ENCODE data around the gene MED22.
"Not testable (repeated sequence)": the region's sequence is repeated elsewhere in the genome, so short reads cannot be mapped to it uniquely, and the experiment has no call there.

MED22 gene

DNA sequence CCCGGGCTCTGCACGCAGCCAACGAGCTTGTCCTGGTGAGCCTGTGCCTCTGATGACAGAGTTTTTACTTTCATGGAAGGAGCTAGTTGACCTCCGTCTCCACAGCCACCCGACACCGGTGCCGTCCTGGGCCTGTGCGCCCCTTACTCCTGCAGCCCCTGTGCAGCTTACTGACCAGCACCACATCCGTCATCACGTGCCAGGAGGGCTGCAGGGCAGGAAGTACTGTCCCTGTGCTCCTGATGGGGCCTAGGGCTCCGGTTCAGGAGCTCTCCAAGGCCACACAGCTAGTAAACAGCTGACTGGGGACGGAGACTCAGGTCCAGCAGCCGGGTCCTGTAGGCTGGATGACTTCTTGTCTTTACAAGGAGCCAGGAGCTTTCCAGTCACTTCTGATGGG, 38.4 kb upstream of the MED22 start:
- H3K9ac ChIP-seq (ENCODE audit: low read length), result no peak overlapping the region
- H3K4me1 ChIP-seq (ENCODE audit: control insufficient read depth, low read depth, low read length), result no peaks in the 10 kb centered on the region
- no peak overlapping the region for H3K27ac ChIP-seq (ENCODE audit: low read length)
- no peaks in the 10 kb centered on the region for H3K27me3 ChIP-seq (ENCODE audit: control insufficient read depth, insufficient read depth, low read length)
- H3K9me3 ChIP-seq (ENCODE audit: control insufficient read depth, low read depth, low read length), result no peaks in the 10 kb centered on the region
- no peak overlapping the region for H3K4me3 ChIP-seq (ENCODE audit: low read length)
- H3K36me3 ChIP-seq (ENCODE audit: control insufficient read depth, low read depth, low read length), result no peaks in the 10 kb centered on the region

DNA sequence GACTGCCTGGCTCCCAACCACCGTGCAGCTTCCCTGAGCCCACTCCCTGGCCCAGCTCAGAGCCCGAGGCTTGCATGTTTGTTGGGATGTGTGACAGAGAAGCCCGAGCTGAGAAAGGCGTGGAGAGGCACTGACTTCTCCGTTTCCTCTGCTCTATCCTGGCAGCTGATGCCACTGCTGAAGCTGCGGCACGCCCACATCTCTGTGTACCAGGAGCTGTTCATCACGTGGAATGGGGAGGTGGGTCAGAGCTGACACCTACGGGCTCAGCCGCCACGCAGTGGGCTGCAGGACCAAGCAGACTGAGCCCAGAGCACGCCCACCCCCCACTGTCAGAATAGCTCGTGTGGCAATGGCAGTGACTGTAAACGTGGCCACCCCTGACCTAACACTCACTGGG, 37.5 kb upstream of the MED22 start:
- H3K36me3 ChIP-seq (ENCODE audit: control insufficient read depth, low read depth, low read length), result no peaks in the 10 kb centered on the region
- no peak overlapping the region for H3K9ac ChIP-seq (ENCODE audit: low read length)
- no peaks in the 10 kb centered on the region for H3K4me1 ChIP-seq (ENCODE audit: control insufficient read depth, low read depth, low read length)
- H3K27me3 ChIP-seq (ENCODE audit: control insufficient read depth, insufficient read depth, low read length), result no peaks in the 10 kb centered on the region
- H3K9me3 ChIP-seq (ENCODE audit: control insufficient read depth, low read depth, low read length), result no peaks in the 10 kb centered on the region
- no peak overlapping the region for H3K27ac ChIP-seq (ENCODE audit: low read length)
- no peak overlapping the region for H3K4me3 ChIP-seq (ENCODE audit: low read length)

DNA sequence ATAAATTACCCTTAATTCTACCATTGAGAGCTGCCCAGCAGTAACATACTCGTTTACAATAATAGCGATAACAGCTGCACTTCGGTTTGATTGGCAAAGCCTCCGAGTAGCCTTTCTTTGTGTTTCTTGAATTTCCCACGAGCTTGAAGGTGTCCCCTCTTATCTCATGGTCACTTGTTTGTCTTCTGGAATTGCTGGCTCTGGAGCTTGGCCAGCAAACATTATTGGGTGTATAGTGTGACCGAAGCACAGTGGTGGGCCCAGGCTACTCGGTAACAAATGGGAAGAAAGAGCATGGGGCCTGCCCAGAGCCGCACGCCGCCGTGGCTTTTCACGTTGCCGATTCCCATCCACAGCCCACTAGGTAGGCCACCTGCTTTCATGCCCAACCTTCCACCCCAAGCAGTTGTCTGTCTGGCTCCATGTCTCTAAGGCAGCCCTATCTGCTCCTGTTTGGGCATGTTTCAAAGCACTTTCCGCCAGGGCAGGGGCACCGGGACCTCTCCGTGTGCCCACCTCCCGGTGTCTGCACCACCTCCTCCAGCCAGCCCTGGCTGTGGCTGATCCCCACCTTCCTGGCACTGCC, 36.9 kb upstream of the MED22 start:
- H3K4me1 ChIP-seq (ENCODE audit: control insufficient read depth, low read depth, low read length), result no peaks in the 10 kb centered on the region

DNA sequence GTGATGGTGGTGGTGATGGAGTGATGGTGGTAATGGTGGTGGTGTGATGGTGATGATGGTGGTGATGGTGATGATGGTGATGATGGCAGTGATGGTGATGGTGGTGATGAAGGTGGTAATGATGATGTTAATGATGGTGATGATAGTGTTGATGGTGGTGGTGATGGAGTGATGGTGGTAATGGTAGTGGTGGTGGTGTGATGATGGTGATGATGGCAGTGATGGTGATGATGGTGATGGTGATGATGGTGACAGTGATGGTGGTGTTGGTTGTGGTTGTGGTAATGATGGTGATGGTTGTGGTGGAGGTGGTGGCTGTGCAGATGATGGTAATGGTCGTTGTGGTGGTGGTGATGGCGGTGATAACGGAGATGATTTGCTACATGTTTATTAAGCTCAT, 35.5 kb upstream of the MED22 start:
- Histone ChIP-seq H3K27me3 (ENCODE audit: control insufficient read depth, insufficient read depth, low read length) (peaks cover 4% of the 10 kb centered on the region), H3K4me1 (ENCODE audit: control insufficient read depth, low read depth, low read length) (no peaks in the 10 kb centered on the region), H3K9ac (ENCODE audit: low read length) (no peak overlapping the region), H3K4me3 (ENCODE audit: low read length) (no peak overlapping the region), H3K9me3 (ENCODE audit: control insufficient read depth, low read depth, low read length) (no peaks in the 10 kb centered on the region), H3K36me3 (ENCODE audit: control insufficient read depth, low read depth, low read length) (no peaks in the 10 kb centered on the region), H3K27ac (ENCODE audit: low read length) (no peak overlapping the region)

More for the DNA sequence above, 36.9 kb upstream of the MED22 start:
- H3K36me3 ChIP-seq (ENCODE audit: control insufficient read depth, low read depth, low read length), result no peaks in the 10 kb centered on the region
- no peak overlapping the region for H3K9ac ChIP-seq (ENCODE audit: low read length)
- H3K9me3 ChIP-seq (ENCODE audit: control insufficient read depth, low read depth, low read length), result no peaks in the 10 kb centered on the region
- H3K4me3 ChIP-seq (ENCODE audit: low read length), result no peak overlapping the region
- no peak overlapping the region for H3K27ac ChIP-seq (ENCODE audit: low read length)
- H3K27me3 ChIP-seq (ENCODE audit: control insufficient read depth, insufficient read depth, low read length), result no peaks in the 10 kb centered on the region

DNA sequence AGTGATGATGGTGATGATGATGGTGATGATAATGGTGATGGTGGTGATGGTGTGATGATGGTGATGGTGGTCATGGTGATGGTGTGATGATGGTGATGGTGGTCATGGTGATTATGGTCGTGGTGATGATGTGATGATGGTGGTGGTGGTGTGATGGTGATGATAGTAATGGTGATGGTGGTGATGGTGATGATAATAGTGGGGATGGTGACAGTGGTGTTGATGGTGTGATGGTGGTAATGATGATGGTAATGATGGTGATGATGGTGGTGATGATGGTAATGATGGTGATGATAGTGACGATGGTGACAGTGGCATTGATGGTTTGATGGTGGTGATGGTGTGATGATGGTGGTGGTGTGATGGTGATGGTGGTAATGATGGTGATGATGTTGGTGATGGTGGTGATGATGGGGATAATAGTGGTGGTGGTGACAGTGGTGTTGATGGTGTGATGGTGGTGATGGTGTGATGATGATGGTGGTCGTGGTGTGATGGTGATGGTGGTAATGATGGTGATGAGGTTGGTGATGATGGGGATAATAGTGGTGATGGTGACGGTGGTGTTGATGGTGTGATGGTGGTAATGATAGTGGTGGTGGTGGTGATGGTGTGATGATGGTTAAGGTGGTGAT, 34.7 kb upstream of the MED22 start:
- no peaks in the 10 kb centered on the region for H3K9me3 ChIP-seq (ENCODE audit: control insufficient read depth, low read depth, low read length)
- no peaks in the 10 kb centered on the region for H3K36me3 ChIP-seq (ENCODE audit: control insufficient read depth, low read depth, low read length)
- no peak overlapping the region for H3K9ac ChIP-seq (ENCODE audit: low read length)
- H3K4me3 ChIP-seq (ENCODE audit: low read length), result no peak overlapping the region
- H3K27me3 ChIP-seq (ENCODE audit: control insufficient read depth, insufficient read depth, low read length), result peaks cover 10% of the 10 kb centered on the region
- peaks cover 3% of the 10 kb centered on the region for H3K4me1 ChIP-seq (ENCODE audit: control insufficient read depth, low read depth, low read length)
- no peak overlapping the region for H3K27ac ChIP-seq (ENCODE audit: low read length)

DNA sequence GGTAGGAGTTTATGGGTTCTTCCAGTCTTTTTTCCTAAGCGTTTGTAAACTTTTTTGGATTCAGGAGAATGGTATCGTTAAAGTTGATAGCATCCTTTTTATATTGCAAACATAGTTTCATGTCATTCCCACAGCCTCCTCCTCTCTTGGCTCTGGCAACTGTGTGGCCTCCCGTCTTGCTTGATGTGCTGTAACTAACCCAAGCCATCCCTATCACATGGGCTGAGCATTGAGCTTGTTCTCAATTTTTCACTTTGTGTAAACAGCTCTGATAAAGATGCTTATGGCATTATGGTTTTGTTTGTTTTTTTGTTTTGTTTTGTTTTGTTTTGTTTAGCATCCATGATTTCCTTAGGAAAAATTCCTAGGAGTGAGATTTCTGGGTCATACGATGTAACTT, 32.8 kb upstream of the MED22 start:
- H3K4me3 ChIP-seq (ENCODE audit: low read length), result no peak overlapping the region
- H3K27me3 ChIP-seq (ENCODE audit: control insufficient read depth, insufficient read depth, low read length), result peaks cover 22% of the 10 kb centered on the region
- peaks cover 3% of the 10 kb centered on the region for H3K4me1 ChIP-seq (ENCODE audit: control insufficient read depth, low read depth, low read length)
- no peak overlapping the region for H3K27ac ChIP-seq (ENCODE audit: low read length)
- H3K36me3 ChIP-seq (ENCODE audit: control insufficient read depth, low read depth, low read length), result no peaks in the 10 kb centered on the region
- no peak overlapping the region for H3K9ac ChIP-seq (ENCODE audit: low read length)
- no peaks in the 10 kb centered on the region for H3K9me3 ChIP-seq (ENCODE audit: control insufficient read depth, low read depth, low read length)

DNA sequence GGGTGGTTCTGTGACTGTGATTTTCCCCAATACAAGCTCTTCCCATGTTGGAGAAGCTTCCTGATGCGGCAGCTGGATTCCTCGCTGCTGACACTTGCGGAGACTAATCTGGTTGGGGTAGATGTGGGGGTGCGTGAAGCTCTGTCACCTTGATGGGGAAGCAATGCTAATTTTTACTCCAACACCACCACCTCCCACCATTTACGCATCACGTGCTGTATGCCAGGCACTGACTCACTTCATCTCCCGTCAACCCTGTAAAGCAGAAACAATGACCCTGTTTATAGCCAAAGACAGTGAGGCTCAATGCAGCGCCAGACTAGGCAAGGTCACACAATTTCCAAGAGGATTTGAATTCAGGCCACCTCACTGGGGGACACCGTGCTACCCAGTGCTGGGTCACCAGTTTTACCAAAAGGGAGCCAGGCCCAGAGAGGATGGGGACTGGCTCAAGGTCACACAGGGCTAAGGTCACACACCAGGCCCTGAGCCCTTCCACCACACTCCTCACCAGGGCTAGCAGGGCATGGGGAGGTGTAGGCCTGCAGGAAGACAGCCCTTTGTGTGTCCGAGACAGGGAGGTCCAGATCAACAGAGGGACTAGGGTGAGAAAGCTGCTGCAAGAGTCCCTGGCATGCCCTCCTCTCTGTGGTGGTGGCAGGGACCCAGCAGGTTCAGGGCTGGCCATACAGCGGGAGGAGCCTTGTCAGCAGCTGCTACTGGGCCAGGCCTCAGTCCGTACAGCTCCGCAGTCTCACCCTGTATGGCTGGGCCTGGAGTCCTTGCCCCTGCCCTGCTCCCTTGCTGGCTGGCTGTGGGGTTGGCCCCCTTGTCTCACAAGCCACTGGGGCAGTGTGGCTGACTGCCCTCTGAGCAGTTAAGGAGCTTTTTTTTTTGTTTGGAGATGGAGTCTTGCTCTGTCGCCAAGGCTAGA, 31.5 kb upstream of the MED22 start:
- Histone ChIP-seq H3K27me3 (ENCODE audit: control insufficient read depth, insufficient read depth, low read length) (peaks cover 22% of the 10 kb centered on the region), H3K4me3 (ENCODE audit: low read length) (no peak overlapping the region), H3K9me3 (ENCODE audit: control insufficient read depth, low read depth, low read length) (no peaks in the 10 kb centered on the region), H3K36me3 (ENCODE audit: control insufficient read depth, low read depth, low read length) (no peaks in the 10 kb centered on the region), H3K4me1 (ENCODE audit: control insufficient read depth, low read depth, low read length) (peaks cover 8% of the 10 kb centered on the region), H3K27ac (ENCODE audit: low read length) (no peak overlapping the region), H3K9ac (ENCODE audit: low read length) (no peak overlapping the region)

DNA sequence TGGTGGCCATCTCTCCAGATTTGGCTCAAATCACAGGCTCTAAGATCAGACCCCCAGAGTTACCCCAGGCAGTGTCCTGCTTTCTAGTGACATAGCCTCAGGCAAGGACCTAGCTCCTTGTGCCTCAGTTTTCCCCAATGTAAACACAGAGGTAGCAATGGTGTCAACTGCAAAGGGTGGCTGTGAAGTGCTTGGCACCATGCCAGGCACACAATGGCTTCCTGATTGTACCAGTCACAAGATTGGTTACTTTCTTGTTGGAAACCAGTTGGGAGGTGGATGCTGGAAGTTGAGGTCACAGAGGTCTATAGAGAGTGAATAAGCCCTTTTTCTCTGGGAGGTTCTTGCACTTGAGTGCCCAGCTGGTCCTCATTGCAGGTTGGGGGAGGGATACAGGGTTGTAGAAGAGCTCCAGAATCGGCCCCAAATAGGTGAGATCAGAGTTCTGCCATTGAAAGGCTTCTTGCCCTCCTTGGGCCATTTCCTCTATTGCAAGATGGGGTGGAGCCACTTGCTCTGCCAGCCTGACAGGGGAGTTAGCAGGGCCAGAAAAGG, 30.6 kb upstream of the MED22 start:
- H3K9ac ChIP-seq (ENCODE audit: low read length), result no peak overlapping the region
- H3K4me1 ChIP-seq (ENCODE audit: control insufficient read depth, low read depth, low read length), result peaks cover 8% of the 10 kb centered on the region
- H3K27ac ChIP-seq (ENCODE audit: low read length), result no peak overlapping the region
- no peaks in the 10 kb centered on the region for H3K9me3 ChIP-seq (ENCODE audit: control insufficient read depth, low read depth, low read length)
- H3K4me3 ChIP-seq (ENCODE audit: low read length), result no peak overlapping the region
- peaks cover 22% of the 10 kb centered on the region for H3K27me3 ChIP-seq (ENCODE audit: control insufficient read depth, insufficient read depth, low read length)
- H3K36me3 ChIP-seq (ENCODE audit: control insufficient read depth, low read depth, low read length), result no peaks in the 10 kb centered on the region

DNA sequence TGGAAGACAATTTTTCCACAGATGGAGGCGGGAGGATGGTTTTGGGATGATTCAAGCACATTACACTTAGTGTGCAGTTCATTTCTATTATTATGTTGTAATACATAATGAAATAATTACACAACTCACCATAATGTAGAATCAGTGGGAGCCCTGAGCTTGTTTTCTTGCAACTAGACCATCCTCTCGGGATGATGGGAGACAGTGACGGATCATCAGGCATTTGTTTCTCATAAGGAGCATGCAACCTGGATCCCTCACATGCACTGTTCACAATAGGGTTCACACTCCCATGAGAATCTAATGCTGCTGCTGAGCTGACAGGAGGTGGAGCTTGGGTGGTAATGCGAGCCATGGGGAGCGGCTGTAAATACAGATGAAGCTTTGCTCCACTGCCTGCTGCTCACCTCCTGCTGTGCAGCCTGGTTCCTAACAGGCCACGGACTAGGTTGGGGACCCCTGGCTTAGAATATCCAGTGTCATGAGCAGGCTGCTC, 29.8 kb upstream of the MED22 start:
- H3K4me3 ChIP-seq (ENCODE audit: low read length), result no peak overlapping the region
- H3K36me3 ChIP-seq (ENCODE audit: control insufficient read depth, low read depth, low read length), result peaks cover 3% of the 10 kb centered on the region
- peaks cover 8% of the 10 kb centered on the region for H3K4me1 ChIP-seq (ENCODE audit: control insufficient read depth, low read depth, low read length)
- H3K27me3 ChIP-seq (ENCODE audit: control insufficient read depth, insufficient read depth, low read length), result peaks cover 22% of the 10 kb centered on the region
- no peak overlapping the region for H3K27ac ChIP-seq (ENCODE audit: low read length)
- no peaks in the 10 kb centered on the region for H3K9me3 ChIP-seq (ENCODE audit: control insufficient read depth, low read depth, low read length)
- H3K9ac ChIP-seq (ENCODE audit: low read length), result no peak overlapping the region

DNA sequence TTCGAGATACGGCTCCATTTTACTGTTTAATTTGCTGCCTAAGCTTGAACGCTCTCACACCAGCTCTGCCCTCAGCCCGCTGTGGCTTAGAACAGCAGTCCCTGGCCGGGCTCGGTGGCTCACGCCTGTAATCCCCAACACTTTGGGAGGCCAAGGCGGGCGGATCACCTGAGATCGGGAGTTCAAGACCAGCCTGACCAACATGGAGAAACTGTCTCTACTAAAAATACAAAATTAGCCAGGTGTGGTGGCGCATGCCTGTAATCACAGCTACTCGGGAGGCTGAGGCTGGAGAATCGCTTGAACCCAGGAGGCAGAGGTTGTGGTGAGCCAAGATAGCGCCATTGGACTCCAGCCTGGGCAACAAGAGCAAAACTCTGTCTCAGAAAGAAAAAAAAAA, 29.3 kb upstream of the MED22 start:
- not testable (repeated sequence) for H3K9ac ChIP-seq (ENCODE audit: low read length); H3K4me3 ChIP-seq (ENCODE audit: low read length); H3K36me3 ChIP-seq (ENCODE audit: control insufficient read depth, low read depth, low read length); H3K9me3 ChIP-seq (ENCODE audit: control insufficient read depth, low read depth, low read length); H3K27ac ChIP-seq (ENCODE audit: low read length); H3K4me1 ChIP-seq (ENCODE audit: control insufficient read depth, low read depth, low read length)
- H3K27me3 ChIP-seq (ENCODE audit: control insufficient read depth, insufficient read depth, low read length), result peaks cover 22% of the 10 kb centered on the region
